Measurements from ENCODE around the gene MYL4.
A peak's percentile ranks its signal among the peaks of the same experiment; 100 is the strongest.
"Not testable (repeated sequence)": the region's sequence is repeated elsewhere in the genome, so short reads cannot be mapped to it uniquely, and the experiment has no call there.

MYL4 gene

DNA sequence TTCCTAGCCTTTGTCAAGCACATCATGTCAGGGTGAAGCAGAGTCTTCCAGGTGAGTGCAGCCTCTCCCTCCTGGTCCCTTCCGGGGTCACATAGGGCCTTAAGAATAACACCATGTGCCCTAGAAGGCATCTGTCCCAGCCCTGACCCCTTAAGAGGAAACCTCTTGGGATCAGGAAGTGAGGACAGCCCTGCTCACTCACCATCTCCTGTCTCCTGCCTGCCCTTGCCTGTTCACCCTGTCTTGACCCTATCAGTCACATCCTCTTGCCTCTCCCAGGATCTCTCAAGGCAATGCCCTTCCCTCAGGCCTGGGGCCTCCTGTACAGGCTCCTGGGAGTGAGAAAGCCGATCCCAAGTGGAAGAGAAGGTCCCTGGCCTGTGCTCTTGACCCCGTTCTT lies 13.9 kb downstream of the MYL4 start:
- peak; percentile 12 for DNase-seq

DNA sequence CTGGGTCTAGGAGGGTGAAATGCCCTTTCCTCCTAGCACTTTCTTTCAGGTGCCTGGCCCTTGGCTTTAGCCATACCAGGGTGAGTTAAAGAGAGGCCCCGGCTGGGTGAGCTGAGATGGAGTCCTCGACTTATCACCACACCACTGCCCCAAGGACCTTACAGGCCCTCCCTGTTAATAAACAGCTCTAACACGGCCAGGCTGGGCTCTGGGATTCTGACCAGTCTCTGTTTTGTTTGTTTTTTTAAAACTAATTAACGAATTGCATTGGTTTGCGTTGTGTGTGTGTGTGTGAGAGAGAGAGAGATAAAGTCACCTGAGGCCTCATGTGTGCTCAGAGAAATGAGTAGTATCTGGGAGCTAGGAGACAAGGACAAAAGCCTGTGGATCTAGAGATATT lies 14.3 kb downstream of the MYL4 start:
- no peak for DNase-seq

DNA sequence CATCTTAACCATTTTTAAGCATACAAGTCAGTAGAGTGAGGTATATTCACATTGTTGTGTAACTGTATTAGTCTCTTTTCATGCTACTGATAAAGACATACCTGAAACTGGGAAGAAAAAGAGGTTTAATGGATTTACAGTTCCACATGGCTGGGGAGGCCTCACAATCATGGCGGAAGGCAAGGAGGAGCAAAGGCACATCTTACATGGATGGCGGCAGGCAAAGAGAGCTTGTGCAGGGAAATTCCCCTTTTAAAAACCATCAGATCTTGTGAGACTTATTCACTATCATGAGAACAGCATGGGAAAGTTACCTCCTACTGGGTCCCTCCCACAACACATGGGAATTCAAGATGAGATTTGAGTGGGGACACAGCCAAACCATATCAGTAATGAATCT lies 14.9 kb downstream of the MYL4 start:
- DNase-seq: not testable (repeated sequence)

DNA sequence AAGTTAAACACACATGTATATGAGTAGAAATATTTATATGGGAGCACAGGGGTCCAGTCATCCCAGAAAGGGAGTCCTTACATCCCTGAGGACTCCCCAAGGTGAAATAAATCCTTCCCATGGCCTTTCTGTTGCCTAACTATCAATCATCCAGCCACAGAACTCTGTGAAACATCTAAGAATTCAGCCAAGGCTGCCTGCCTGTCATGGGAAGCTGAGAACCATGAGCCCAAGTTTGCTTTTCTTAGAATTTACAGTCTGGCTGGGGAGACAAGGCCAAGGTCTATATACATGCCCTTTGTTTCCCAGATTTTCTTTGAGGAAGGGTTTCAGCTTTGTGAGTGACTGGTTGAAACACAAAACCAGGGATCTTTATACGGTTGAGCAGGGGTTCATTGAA lies 15.8 kb downstream of the MYL4 start:
- peak; percentile 43 for DNase-seq

DNA sequence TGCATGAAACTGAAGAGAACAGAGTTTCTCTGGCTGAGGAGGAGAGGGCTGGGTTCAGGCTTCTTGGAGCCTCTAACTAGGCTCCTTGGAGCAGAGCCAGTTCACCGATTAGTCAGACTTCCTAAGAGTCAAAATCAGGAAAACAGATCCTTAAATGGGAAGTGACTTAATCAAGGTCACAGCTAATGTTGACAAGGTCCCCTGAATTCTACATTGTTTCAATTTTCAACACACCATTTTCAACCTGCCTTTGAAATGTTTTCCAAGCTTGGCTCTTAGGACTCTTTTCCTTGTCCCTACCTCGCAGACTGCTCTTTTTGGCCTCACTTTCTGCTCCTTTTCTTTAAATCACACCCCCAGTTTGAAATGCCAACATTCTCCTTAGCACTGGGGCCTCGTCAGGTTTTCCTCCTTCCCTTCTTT lies 16.3 kb downstream of the MYL4 start:
- peak; percentile 94 for DNase-seq

DNA sequence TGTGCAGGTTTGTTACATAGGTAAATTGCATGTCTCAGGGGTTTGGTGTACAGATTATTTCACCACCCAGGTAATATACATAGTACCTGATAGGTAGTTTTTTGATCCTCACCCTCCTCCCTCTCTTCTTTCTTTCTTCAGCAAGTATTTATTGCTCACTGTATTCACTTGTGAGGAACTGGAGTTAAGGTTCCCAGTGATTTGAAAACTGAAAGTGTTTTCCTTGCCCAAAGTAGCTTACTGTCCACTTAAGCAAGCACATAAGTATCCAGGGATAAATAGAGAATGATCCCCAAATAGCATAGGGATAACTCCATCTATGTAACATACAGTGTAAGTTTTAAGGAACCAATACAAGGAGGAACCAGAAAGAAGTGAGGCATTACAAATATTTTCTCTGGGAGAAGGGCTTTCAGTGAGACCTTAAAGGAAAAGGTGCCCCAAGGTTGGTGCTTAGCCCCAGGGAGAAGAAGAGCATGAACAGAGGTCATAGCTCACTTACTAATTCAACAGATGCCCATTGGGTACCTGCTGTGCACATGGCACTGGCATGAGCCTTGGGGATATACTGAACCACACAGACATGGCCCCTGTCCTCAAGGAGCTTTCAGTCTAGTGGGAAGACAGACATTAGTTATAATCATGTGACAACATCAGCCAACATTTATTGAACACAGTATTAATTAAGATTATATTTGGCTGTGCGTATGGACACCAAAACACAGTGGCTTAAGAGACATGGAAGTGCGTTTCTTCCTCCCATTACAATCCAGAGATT lies 17.0 kb downstream of the MYL4 start:
- DNase-seq: no peak

DNA sequence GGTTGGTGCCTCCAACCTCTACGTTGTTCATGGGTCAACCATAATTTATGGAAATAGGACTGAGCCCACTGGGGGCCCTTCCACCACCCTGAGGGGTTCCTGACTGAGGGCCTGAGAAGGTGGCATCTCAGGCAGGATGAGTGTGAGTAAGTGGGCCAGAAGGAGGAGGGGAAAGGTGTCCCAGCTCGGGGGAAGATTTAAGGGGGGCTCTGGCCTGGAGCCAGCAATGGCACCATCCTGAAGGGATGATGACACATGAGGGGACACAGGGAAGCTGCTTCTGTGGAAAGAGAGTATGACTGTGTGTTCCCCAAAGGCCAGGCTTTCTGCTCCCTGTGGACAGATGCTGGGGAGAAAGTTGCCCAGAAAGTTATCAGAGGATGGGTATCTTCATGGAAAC lies 18.7 kb downstream of the MYL4 start:
- DNase-seq: no peak

DNA sequence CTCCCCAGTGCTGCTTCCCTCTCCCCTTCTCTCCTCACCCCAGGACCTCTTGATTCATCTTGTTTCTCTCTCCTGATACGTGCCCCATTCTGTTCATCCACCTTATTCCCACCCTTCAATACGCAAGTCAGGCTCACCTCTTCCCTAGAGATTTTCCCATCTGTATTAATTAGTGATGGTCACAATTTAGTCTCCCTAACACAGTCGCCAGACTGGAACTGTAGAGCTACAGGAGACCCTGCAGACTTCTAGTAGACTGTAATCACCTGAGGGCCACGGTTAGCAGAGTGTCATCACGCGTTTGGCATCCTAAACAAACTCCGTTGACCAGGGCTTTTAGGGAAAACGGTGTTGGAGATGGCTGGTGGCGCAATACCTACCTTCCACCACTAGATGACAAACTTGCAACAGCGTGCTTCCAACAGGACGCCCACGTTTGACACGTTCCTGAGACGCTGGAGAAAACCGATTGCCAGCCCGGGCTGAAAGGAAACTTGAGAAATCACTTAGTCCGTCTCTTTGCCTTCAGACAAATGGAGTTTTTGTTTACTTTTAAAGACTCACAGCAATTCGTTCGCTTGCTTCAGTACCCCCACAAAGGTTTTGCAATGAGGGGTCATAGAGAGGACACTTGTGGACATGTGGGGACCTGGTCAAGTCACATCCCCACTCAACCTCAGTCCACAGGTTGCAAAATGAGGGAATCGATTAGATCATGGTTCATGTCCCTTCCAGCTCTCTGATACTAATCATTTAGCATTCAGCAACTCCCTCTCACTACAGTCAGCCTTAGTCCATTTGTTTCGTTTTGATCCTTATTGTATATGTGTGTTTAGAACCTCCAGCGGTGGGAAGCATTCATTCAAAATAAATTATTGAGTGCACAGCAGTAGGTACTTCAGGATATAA lies 20.6 kb downstream of the MYL4 start:
- peak; percentile 93 for DNase-seq

DNA sequence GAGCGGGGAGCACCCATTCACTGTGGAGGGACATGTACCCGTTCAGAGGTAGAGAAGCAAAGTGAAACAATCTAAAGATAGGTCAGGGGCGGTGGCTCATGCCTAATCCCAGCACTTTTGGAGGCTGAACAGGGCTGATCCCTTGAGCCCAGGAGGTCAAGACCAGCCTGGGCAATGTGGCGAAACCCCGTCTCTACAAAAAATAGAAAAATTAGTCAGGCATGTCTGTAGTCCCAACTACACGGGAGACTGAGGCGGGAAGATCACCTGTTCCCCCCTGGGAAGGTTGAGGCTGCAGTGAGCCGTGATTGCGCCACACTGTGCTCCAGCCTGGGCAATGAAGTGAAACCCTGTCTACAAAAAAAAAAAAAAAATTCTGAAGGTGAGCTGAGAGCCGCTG lies 21.7 kb downstream of the MYL4 start:
- no peak for DNase-seq

DNA sequence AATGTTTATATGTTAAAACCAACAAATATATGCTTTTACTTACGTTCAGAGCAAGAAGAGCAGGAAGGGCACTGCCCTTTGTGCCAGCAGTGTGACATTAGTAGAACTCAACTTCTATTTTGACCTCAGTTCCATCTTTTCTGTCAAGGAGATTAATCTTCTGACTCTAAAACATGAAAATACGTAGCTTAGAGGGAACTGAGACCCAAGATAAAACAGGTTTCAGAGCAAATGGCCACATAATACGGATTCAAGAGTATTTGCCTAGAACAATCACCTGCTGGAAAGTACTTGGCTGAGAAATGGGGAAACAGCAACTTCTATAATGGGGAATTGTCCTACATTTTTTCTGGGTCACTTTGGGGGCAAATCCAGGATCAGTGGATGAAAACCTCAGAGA lies 22.2 kb downstream of the MYL4 start:
- DNase-seq: no peak

DNA sequence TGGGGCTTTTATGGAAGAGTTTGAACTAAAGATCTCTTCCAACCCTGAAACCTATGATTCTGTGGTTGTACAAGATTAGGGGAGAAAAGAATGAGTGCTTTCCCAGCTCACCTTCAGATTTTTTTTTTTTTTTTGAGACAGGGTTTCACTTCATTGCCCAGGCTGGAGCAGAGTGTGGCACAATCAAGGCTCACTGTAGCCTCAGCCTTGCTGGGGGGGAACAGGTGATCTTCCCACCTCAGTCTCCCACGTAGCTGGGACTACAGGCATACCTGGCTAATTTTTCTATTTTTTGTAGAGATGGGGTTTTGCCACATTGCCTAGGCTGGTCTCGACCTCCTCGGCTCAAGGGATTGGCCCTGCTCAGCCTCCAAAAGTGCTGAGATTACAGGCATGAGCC lies 22.7 kb downstream of the MYL4 start:
- no peak for DNase-seq

DNA sequence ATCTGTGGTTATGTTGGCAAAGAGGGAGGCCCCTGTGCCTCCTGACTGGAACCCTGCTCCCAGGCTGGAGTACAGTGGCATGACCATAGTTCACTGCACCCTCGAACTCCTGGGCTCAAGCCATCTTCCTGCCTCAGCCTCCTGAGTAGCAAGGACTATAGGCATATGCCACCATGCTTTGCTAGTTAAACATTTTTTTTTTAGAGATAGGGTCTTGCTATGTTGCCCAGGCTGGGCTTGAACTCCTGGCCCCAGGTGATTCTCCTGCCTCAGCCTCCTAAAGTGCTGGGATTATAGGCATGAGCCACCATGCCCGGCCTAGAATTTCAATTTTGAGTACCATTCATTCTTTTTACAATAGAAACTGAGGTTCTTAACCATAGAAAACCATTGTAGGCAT lies 23.3 kb downstream of the MYL4 start:
- no peak for DNase-seq

DNA sequence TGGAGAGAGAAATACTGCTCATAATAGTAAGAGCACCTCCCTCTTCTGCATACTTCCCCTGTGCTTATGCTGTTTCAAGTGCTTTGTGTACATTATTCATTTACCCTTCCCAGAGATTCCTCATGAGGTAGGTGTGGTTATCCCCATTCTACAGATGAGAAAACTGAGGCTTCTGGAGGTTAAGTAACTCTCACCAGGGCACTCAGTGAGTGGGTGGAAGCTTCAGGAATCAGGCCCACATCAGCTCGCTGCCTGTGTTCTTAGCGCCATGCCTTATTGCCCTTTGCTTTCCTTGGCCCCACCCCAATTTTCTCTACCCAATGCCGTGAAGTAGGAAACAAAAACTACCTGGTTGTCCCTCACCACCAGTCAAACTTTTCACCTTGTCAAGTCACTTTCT lies 26.4 kb downstream of the MYL4 start:
- no peak for DNase-seq

DNA sequence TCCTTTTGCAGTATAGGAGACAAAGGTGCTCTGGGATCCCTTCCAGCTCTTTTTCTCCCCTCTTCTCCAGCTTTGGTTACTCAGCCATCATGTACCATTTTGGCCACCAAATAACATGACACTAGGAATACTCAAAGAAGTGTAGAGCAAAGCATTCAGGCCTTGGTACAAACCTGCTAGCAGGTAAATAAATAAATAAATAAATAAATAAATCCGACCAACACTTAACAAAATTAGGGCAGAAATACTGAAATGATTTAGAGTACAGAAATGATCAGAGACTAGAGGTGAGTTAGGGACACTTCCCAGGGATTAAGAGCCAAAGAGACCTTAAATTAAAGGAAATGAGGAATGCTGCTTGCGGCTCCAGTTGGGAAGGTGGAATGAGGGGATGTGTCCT lies 26.8 kb downstream of the MYL4 start:
- DNase-seq: no peak

DNA sequence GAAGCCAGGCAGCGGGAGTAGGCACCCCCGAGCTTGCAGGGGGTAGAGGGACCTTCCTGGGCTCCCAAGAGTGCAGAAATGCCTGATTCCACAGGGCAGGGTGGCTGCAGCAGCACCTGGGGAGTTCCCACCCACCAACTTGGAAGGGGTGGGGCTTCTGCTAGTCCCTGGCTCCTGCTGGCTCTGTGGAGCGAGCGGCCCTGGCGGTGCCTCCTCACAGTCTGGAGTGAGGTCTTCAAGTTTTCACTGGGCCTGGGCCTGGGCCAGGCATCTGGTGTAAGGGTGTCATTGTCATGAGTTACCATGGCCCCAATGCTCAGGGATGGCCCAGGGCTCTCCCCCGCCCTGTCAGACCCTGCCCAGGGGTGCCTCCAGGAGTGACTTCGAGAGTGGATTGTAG lies 28.7 kb downstream of the MYL4 start:
- no peak for DNase-seq

DNA sequence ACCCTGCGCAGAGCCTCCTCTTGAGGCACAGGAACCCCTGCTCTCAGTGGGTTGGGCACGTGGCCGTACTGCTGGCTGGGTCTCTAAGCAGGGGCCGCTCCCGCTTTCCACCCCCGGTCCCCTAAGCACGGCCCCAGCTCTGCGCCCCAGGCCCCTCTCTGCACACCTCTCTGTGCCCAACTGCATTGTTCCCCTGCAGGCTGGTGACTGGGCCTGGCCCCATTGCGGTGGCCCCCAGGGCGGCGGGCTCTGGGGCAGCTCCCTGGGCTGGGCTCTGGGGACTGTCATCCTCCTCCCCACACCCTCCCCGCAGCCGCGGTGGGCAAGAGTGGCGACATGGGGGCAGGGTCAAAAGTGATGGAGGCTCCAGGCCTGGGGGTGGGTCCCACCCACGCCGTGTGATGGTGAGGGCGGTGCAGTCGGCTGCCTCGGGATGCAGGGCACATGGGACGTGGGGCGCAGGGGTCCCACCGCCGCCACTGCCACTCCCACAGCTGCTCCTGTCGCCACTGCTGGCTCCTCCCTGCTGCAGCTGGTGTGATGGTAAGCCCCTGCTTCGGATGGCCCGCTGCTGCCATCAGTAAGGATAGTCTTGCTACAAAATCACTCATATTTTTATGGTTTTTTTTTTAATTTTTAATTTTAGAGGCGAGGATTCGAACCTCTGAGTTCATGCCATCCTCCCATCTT lies 29.3 kb downstream of the MYL4 start:
- no peak for DNase-seq

DNA sequence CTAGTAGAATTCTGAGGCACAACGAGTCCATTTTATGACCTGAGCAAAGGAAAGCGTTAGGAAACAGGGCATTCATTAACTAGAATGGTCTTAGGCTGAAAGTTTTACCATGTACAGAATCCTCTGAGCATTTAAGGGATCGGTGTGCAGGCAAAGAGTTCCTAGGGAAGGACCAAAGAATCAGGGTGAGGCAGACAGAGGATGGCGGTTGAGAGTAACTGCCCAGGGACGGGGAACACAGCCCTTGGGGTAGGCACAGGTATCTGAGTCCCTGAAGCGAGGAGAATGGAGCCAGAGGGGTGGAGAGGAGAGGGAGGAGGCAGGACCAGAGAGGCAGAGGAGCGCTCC lies 30.4 kb downstream of the MYL4 start:
- DNase-seq: no peak

DNA sequence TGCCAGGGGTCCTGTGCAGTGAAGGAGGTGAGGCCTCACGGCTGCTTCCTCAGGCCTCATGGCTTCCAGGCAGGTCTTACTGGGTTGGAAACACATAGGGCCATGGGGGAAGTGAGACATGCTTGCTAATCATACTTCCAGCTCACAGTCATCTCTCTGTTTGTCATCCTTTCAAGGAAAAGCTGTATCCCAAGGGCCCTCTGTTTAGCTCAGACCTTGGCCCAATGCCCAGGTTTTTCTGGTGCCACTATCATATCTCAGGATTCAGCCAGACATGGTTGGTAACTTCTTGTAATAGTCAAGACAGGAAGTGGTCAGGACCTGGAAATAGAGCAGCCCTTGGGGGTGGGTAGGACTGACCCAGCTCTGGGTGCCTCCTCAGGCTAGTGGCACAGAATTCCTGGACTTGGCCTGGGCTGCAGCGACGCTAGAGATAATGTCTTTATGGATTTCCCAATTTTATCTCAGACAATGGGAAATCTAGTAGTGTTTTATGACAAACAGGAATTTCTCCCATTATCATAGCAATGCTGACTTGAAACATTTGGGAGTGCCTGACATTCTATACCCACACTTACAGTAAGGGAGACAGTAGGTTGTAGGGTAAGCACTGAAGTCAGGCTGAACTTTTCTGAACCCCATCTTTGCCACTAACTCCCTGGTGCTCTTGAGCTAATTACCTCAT lies 31.0 kb downstream of the MYL4 start:
- peak; percentile 99 for DNase-seq

DNA sequence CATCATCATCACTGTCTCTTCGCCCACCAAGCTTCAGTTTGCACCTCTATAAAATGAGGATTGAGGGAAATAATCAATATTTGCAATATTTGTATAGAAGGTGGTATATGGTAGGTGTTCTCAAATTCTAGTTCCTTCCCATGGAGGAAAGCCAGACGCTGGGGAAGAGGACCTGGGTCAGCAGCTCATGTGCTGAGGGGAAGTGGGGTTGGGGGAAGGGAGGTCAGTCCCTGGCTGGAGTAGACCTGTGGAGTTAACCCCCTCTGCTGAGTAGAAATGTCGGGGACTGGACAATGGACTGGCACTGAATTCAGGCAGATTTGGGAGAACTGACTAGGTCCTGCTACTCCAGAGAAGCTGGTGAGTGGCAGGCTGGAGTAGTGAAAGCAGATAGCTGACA lies 31.7 kb downstream of the MYL4 start:
- no peak for DNase-seq

DNA sequence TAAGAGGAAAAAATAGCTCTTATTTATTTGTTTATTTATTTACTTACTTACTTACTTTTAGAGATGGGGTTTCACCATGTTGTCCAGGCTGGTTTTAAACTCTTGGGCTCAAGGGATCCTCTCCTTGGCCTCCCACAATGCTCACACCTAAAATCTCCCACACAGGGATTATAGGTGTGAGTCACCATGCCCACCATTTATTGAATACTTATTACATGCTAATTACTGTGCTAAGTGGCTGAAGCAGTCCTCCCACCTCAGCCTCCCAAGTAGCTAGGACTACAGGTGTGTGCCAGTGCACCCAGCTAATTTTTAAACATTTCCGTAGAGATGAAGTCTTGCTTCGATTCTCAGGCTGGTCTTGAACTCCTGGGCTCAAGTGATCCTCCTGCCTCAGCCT lies 33.5 kb downstream of the MYL4 start:
- DNase-seq: no peak

DNA sequence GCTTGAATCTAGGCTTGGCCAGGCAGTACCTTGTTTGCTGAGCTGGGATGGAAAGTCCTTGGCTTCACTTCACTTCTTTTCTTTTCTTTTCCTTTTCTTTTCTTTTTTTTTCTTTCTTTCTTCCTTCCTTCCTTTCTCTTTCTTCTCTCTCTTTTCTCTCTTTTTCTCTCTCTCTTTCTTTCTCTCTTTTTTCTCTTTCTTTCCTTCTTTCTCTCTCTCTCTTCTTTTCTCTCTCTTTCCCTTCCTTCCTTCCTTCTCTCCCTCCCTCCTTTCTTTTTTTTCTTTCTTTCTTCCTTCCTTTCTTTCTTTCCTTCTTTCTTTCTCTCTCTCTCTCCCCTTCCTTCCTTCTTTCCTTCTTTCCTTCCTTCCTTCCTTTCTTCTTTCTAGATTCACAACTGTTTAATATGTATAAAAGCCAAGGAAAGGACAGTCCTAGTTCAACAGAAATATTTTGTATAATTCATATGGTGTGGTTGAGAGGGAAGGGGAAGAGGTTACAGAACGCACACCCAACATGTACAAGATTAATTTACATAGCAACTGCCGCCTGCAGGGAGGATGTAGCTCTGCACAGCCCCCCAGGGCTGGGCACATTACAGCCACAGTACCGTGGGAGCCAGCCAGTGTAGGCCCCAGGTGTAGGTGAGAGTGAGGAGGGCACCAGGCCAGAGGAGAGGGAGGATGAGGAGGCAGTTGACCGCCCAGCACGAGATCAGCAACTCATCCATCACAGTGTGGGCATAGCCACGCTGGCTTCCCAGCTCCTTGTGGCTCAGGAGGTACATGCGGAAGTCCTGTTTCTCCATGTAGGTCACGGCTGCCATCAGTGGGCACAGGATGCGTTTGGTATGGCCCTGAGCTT lies 34.8 kb downstream of the MYL4 start:
- DNase-seq: no peak

DNA sequence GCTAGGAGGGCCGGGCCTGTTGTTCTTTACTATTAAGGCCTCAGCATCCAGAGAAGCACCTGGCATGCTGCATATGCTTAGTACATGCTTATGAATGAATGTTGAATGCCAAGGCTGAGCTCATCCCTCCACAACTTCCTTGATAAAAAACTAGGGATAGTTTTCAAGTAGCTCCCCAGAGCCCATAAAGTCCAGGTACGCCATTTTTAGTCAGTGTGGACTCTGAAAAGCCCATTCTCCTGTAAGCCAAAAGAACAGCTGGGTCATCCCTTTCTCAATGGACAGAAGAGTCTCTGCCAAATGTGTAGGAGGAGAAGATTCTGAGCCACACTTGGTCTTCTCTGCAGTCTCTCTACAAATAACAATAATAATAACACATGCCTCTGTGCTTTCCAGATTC lies 35.5 kb downstream of the MYL4 start:
- DNase-seq: no peak
